DOHH2 (cell line): ENCODE measurements around the gene NTNG1.

Source experiments
- EZH2phosphoT487 ChIP-seq: fragments of 200-600 bp; sonication (generic); IDR thresholded peaks from 2 replicates; pipeline ENCODE4 v1.6.1; 2017; ENCODE audit warnings: borderline replicate concordance, mild to moderate bottlenecking, antibody characterized with exemption, low read length, moderate library complexity, mixed read lengths
- TF ChIP-seq, protein P1 (sequence below): fragments of 200-600 bp; sonication (generic); IDR thresholded peaks from one replicate; pipeline ENCODE4 v1.5.1; 2014; ENCODE audit warnings: antibody characterized with exemption, mild to moderate bottlenecking, low read depth, low read length; ENCODE audit not compliant: poor library complexity, severe bottlenecking

- TF ChIP-seq, protein P1, sequence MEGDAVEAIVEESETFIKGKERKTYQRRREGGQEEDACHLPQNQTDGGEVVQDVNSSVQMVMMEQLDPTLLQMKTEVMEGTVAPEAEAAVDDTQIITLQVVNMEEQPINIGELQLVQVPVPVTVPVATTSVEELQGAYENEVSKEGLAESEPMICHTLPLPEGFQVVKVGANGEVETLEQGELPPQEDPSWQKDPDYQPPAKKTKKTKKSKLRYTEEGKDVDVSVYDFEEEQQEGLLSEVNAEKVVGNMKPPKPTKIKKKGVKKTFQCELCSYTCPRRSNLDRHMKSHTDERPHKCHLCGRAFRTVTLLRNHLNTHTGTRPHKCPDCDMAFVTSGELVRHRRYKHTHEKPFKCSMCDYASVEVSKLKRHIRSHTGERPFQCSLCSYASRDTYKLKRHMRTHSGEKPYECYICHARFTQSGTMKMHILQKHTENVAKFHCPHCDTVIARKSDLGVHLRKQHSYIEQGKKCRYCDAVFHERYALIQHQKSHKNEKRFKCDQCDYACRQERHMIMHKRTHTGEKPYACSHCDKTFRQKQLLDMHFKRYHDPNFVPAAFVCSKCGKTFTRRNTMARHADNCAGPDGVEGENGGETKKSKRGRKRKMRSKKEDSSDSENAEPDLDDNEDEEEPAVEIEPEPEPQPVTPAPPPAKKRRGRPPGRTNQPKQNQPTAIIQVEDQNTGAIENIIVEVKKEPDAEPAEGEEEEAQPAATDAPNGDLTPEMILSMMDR, result no peak
- no peak for TF ChIP-seq EZH2phosphoT487
These were observed 5.4 kb upstream of the NTNG1 start for GRCh38 chr1:107135463-107135862.
